Ramos (cell line): Measurements from ENCODE around the gene PTF1A.

Experiments
- in situ Hi-C: fragments of 300-500 bp; cut with MboI; formaldehyde crosslinking; loops from one replicate; pipeline ENCODE4 v1.14.3; 2022; ENCODE audit warnings: low sequenced_read_pairs; ENCODE audit not compliant: unreplicated experiment

The PTF1A gene

GRCh38 chr10:23191764-23192711 lies at the start of gene PTF1A:
Gene PTF1A, plus strand, starts transcription at chr10:23192312. Its CDS starts 219 bp downstream, at chr10:23192531.
- in situ Hi-C loops = no loop called here

GRCh38 chr10:23146258-23146657 lies 45.9 kb upstream of the PTF1A start:
- in situ Hi-C loops = no loop called here

- in situ Hi-C loops = no loop called here
Measured at GRCh38 chr10:23147035-23147434, 45.1 kb upstream of the PTF1A start.

GRCh38 chr10:23148214-23148613 lies 43.9 kb upstream of the PTF1A start:
- in situ Hi-C loops = no loop called here

- in situ Hi-C loops = no loop called here
Measured at GRCh38 chr10:23150091-23150490, 42.0 kb upstream of the PTF1A start.

GRCh38 chr10:23150610-23151009 lies 41.5 kb upstream of the PTF1A start:
- in situ Hi-C loops = no loop called here

DNA sequence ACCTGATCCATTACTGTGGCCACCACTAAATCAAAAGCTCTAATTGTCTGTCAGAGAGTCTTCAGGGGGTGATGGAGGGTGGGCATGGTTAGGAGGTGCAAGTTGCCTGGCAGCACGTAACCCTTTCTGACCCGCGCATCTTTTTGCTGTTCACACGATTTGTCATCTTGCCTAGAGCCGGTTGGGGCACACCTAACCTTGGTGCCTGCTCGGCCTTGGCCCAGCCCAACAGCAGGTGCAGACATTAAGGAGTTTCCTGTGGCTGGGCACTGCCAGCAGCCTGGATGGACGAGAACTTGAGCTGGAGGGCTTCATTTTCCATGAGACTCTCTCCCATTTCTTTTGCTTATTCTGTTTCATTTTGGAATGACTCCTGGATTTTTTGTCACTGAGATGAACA lies 41.0 kb upstream of the PTF1A start:
- in situ Hi-C loops = no loop called here

DNA sequence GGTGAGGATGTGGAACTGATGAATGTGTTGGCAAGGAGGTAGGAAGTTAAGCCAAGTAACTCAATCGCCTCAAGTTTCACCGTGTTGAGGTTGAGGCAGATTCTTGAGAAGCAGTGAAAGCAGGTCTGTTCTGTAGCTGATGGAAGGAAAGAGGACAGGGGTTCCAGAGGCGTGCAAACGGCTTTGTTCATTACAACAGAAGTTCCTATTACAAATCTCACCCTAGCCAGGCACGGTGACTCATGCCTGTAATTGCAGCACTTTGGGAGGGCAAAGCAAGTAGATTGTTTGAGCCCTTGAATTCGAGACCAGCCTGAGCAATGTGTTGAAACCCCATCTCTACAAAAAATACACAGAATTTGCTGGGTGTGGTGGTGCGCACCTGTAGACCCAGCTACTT lies 36.9 kb upstream of the PTF1A start:
- in situ Hi-C loops = no loop called here

- in situ Hi-C loops = no loop called here
Measured at GRCh38 chr10:23156447-23157150, 35.5 kb upstream of the PTF1A start.

GRCh38 chr10:23157239-23157681 lies 34.9 kb upstream of the PTF1A start:
- in situ Hi-C loops = no loop called here

- in situ Hi-C loops = no loop called here
Measured at GRCh38 chr10:23157691-23158369, 34.3 kb upstream of the PTF1A start.

GRCh38 chr10:23158370-23158769 lies 33.7 kb upstream of the PTF1A start:
- in situ Hi-C loops = no loop called here

DNA sequence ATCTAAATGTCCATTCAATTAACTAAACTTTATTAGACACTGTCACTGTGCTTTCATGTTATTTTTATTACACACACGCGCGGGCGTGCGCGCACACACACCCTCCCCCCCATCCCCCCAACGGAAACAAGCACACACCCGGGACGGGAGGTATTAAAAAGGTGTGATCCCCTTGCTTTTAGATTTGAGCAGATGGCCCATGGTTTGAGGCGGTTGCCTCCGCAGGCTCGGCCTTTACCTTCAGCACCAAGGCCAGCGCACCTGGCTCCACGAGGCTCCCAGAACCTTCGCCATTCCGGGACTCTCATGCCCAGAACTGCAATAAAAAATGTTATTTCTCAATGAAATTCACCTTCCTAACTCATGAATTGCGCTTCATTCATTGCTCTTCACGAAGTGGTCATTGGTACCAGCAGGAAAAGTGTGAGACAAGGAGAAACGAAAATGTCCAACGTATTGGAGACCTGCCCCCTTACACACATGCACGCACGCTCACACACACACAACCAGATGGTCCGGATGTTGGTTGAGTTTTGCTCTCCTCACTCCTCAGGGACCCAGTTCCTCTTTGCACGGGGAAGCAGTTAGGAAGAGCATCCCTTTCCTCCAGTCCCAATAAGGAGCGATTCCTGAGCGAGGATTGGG lies 20.8 kb upstream of the PTF1A start:
- in situ Hi-C loops = no loop called here

GRCh38 chr10:23172429-23173213 lies 19.5 kb upstream of the PTF1A start:
- in situ Hi-C loops = no loop called here

GRCh38 chr10:23173214-23174073 lies 18.7 kb upstream of the PTF1A start:
- in situ Hi-C loops = no loop called here

DNA sequence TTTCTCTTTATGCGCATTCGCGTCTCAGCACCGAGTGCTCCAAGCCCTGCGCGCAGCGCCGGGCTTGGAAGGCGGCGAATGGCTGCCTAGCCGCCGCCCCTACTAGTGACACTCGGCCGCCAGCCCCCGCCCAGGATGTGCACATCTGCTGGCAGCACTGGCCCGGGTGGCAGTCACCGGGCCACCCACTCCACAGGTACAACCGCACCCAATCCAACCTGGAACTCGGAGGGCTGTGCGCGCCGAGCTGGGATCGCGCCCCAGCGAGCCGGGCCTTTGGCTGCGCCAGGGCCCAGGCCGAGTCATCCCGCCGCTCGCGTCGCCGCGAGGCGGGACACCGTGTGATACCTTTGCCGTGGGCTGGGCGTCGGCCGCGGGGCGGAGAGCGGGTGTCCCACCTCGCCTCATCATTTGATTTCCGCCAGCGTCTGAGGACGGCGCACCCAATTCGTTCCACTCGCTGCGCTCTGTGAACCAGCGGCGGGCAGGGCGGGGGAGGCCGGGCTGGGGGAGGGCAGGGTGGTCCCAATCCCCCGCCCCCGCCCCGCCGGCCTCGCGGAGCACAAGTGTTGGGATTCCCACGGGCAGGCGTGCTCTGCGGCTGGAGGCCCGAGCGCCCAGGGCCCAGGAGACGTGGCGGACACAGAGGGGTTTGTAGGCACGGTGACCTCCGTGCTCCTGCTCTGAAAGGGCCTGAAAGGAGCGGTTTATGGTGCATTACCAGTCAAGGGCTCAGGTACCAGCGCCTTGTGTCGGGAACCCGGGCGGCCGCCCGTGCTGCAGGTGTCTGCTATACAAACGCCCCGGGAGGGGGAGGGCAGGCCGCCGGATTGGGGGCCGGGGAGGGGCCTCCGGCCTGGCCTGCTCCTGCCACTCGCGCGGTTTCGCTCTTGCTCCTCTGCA lies 17.8 kb upstream of the PTF1A start:
- in situ Hi-C loops = no loop called here

DNA sequence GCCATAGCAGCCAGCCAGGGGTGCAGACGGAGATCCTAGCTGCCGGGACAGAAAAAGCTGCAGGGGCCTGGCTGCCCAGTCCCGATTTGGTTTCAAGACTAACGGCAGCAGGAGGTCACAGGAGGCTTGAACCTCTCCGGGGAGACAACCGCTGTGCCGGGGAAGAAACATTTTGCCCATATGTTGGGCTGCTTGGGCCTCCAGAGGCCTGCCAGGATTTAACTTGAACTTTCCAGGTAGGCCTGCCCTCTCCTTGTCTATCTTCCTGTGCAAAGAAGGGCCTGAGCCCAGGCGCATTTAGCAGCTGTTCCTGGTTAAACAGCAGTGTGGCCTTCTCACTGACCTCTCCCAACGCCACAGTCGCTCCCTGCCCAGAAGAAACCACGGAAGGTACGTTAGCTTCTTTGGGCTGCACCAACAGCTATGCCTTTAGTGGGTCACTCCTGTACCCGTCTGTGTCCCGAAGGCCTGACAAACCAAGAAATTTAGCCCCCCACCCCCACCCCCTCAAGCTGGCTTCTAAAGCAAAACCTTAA lies 17.1 kb upstream of the PTF1A start:
- in situ Hi-C loops = no loop called here
